ENCODE measurements around the gene DIDO1.

DIDO1 gene

GRCh38 chr20:62843656-62844055 lies 82.6 kb downstream of the DIDO1 start:
- TF ChIP-seq CTCF (IDR thresholded peaks at IDR 0.05): no peak

GRCh38 chr20:62841705-62842212 lies 84.5 kb downstream of the DIDO1 start:
- TF ChIP-seq CTCF (IDR thresholded peaks at IDR 0.05): no peak

- no peak for TF ChIP-seq CTCF (IDR thresholded peaks at IDR 0.05)
These were observed 85.8 kb downstream of the DIDO1 start for GRCh38 chr20:62840244-62841197.

- TF ChIP-seq CTCF (IDR thresholded peaks at IDR 0.05): no peak
These were observed 86.5 kb downstream of the DIDO1 start for GRCh38 chr20:62839816-62840215.

- TF ChIP-seq CTCF (IDR thresholded peaks at IDR 0.05): no peak
These were observed 87.0 kb downstream of the DIDO1 start for GRCh38 chr20:62839261-62839660.

GRCh38 chr20:62838128-62838891 lies 88.0 kb downstream of the DIDO1 start:
- TF ChIP-seq CTCF (IDR thresholded peaks at IDR 0.05): no peak

GRCh38 chr20:62837790-62838127 lies 88.5 kb downstream of the DIDO1 start:
- TF ChIP-seq CTCF (IDR thresholded peaks at IDR 0.05): no peak

Data from LNCAP (cell line).